ENCODE results near the gene COL5A1. TPM values are rescaled to one million over a fixed set of nuclear protein-coding genes. Genes with fewer than 3 reads are reported as not detected.

Gene COL5A1
- total RNA-seq, 1 donor: 0.21 TPM

- no peaks in the 10 kb centered on the region for H3K9me3 ChIP-seq (ENCODE audit: low read depth, low read length)
- no peaks in the 10 kb centered on the region for H3K4me1 ChIP-seq (ENCODE audit: insufficient read depth, low read length)
- H3K27me3 ChIP-seq (ENCODE audit: insufficient read depth, low read length): no peaks in the 10 kb centered on the region
- H3K4me3 ChIP-seq (ENCODE audit: low read length): no peak overlapping the region
Measured at GRCh38 chr9:134602547-134603362, 38.8 kb upstream of the COL5A1 start.

DNA sequence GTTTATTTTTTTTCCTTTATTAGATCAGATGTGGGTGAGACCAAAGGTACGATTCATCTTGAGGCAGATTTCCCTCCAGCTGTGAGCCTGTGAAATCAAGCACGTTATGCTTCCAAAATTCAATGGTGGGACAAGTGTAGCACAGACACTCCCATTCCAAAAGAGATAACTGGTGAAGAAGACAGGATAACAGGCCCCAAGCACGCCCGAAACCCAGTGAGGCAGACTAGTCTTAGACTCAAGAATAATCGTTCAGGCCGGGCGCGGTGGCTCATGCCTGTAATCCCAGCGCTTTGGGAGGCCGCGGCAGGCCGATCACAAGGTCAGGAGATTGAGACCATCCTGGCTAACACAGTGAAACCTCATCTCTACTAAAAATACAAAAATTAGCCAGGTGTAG, 36.8 kb upstream of the COL5A1 start:
- no peak overlapping the region for H3K4me3 ChIP-seq (ENCODE audit: low read length)
- no peaks in the 10 kb centered on the region for H3K9me3 ChIP-seq (ENCODE audit: low read depth, low read length)
- no peaks in the 10 kb centered on the region for H3K4me1 ChIP-seq (ENCODE audit: insufficient read depth, low read length)
- H3K27me3 ChIP-seq (ENCODE audit: insufficient read depth, low read length): no peaks in the 10 kb centered on the region

DNA sequence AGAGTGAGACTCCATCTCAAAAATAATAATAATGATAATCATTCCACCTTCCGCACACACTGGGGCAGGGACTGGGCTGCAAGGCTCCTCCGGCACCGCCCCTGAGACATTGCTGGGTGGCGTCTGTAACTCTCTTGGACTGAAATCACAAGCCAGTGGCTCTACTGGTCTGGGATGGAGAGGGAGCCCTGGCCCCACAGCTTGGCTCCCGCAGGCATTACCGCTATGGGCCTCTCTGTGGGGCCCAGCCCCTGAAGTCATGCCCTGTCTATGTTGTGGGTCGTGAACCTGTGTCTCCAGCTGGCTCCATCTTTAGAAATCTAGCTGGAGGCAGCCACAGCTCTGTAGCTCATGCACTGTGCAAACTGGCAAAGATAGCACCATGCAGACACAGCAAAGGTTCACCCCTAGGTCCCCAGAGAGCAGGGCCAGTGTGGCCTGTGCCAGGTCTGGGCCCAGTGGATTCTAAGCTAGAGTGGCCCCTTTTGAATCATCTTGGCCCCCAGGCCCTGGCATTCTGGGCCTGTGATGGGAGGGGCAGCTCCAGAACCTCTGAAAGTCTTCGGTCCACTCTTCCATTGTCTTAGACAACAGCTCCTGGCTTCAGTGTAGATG, 36.1 kb upstream of the COL5A1 start:
- H3K27me3 ChIP-seq (ENCODE audit: insufficient read depth, low read length): no peaks in the 10 kb centered on the region
- H3K4me1 ChIP-seq (ENCODE audit: insufficient read depth, low read length): no peaks in the 10 kb centered on the region
- no peaks in the 10 kb centered on the region for H3K9me3 ChIP-seq (ENCODE audit: low read depth, low read length)
- no peak overlapping the region for H3K4me3 ChIP-seq (ENCODE audit: low read length)

DNA sequence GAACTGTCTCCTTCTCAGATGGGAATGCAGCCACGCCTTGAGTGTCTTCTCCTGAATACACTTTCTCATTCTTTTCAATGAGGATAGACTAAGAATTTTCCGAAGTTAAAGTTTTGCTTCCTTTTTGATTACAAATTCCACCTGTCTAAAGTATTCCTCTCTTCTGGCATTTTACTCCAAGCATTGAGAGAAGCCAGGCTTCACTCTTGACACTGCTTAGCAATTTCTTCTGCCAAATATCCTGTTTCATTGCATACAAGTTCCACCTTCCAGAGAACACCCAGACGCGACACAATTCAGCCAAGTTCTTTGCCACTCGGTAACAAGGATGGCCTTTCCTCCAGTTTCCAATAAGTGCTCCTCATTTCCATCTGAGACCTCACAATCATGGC, 35.6 kb upstream of the COL5A1 start:
- H3K9me3 ChIP-seq (ENCODE audit: low read depth, low read length): no peaks in the 10 kb centered on the region
- H3K27me3 ChIP-seq (ENCODE audit: insufficient read depth, low read length): no peaks in the 10 kb centered on the region
- no peak overlapping the region for H3K4me3 ChIP-seq (ENCODE audit: low read length)
- no peaks in the 10 kb centered on the region for H3K4me1 ChIP-seq (ENCODE audit: insufficient read depth, low read length)

GRCh38 chr9:134606951-134607731, 34.5 kb upstream of the COL5A1 start:
- H3K4me3 ChIP-seq (ENCODE audit: low read length): no peak overlapping the region
- peaks cover 7% of the 10 kb centered on the region for H3K27me3 ChIP-seq (ENCODE audit: insufficient read depth, low read length)
- peaks cover 4% of the 10 kb centered on the region for H3K9me3 ChIP-seq (ENCODE audit: low read depth, low read length)
- H3K4me1 ChIP-seq (ENCODE audit: insufficient read depth, low read length): no peaks in the 10 kb centered on the region

DNA sequence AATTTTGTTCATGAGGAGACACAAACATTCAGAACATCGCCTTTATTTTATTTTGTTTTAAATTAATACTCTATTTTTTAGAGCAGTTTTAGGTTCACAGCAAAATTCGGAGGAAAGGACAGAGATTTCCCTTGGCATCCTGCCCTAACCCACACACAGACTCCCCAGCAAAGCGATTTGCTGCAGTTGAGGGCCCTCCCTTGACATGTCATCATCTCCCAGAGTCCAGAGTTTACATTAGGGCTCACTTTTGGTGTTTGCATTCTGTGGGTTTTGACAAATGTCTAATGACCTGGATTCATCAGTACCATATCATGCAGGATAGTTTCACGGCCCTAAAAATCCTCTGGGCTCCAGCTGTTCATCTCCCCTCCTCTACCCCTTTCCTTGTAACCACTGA, 33.6 kb upstream of the COL5A1 start:
- peaks cover 7% of the 10 kb centered on the region for H3K27me3 ChIP-seq (ENCODE audit: insufficient read depth, low read length)
- no peaks in the 10 kb centered on the region for H3K4me1 ChIP-seq (ENCODE audit: insufficient read depth, low read length)
- H3K4me3 ChIP-seq (ENCODE audit: low read length): no peak overlapping the region
- peaks cover 12% of the 10 kb centered on the region for H3K9me3 ChIP-seq (ENCODE audit: low read depth, low read length)

- Histone ChIP-seq H3K4me3 (ENCODE audit: low read length) (no peak overlapping the region), H3K9me3 (ENCODE audit: low read depth, low read length) (peaks cover 12% of the 10 kb centered on the region), H3K27me3 (ENCODE audit: insufficient read depth, low read length) (peaks cover 7% of the 10 kb centered on the region), H3K4me1 (ENCODE audit: insufficient read depth, low read length) (no peaks in the 10 kb centered on the region)
Measured at GRCh38 chr9:134611046-134611445, 30.6 kb upstream of the COL5A1 start.

DNA sequence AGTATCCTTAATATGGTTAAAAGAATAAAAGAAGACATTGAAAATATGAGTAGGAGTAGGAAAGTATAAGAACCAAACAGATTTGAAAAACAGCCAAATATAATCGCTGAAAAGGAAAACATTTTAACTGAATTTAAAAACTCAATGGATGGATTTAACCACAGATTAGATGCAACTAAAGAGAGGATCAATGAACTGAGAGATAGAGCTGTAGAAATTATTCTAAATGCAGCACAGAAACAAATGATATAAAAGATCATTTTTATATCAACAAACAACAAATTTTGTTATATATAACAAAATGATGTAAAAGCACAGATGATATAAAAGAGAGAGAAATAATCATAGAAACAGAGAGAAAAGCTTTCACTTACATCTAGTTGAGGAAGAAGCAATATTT, 29.3 kb upstream of the COL5A1 start:
- Histone ChIP-seq H3K9me3 (ENCODE audit: low read depth, low read length) (peaks cover 12% of the 10 kb centered on the region), H3K27me3 (ENCODE audit: insufficient read depth, low read length) (peaks cover 7% of the 10 kb centered on the region), H3K4me1 (ENCODE audit: insufficient read depth, low read length) (no peaks in the 10 kb centered on the region), H3K4me3 (ENCODE audit: low read length) (no peak overlapping the region)

DNA sequence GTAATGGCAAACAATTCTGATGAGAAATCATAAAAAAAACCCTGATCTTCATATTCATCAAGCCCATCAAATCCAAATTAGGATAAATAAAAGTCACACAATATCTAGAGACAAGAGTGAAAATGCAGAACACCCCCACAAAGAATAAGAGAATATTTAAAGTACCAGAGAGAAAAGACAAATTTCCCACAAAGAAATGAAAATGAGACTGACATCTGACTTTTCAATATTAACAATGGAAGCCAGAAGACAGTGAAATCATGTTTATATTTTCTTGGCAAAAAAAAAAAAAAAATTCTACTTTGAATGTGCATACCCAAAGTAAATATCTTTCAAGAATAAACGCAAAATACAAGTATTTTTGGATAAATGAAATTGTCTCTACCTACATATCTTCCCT, 28.9 kb upstream of the COL5A1 start:
- Histone ChIP-seq H3K4me1 (ENCODE audit: insufficient read depth, low read length) (no peaks in the 10 kb centered on the region), H3K27me3 (ENCODE audit: insufficient read depth, low read length) (peaks cover 7% of the 10 kb centered on the region), H3K4me3 (ENCODE audit: low read length) (no peak overlapping the region)

GRCh38 chr9:134614256-134614655, 27.3 kb upstream of the COL5A1 start:
- no peak overlapping the region for H3K4me3 ChIP-seq (ENCODE audit: low read length)
- H3K27me3 ChIP-seq (ENCODE audit: insufficient read depth, low read length): peaks cover 7% of the 10 kb centered on the region
- H3K4me1 ChIP-seq (ENCODE audit: insufficient read depth, low read length): no peaks in the 10 kb centered on the region
- peaks cover 12% of the 10 kb centered on the region for H3K9me3 ChIP-seq (ENCODE audit: low read depth, low read length)

More for the DNA sequence above, 28.9 kb upstream of the COL5A1 start:
- peaks cover 12% of the 10 kb centered on the region for H3K9me3 ChIP-seq (ENCODE audit: low read depth, low read length)

- Histone ChIP-seq H3K4me1 (ENCODE audit: insufficient read depth, low read length) (no peaks in the 10 kb centered on the region), H3K27me3 (ENCODE audit: insufficient read depth, low read length) (peaks cover 4% of the 10 kb centered on the region), H3K4me3 (ENCODE audit: low read length) (no peak overlapping the region), H3K9me3 (ENCODE audit: low read depth, low read length) (peaks cover 12% of the 10 kb centered on the region)
Measured at GRCh38 chr9:134616341-134616740, 25.3 kb upstream of the COL5A1 start.

DNA sequence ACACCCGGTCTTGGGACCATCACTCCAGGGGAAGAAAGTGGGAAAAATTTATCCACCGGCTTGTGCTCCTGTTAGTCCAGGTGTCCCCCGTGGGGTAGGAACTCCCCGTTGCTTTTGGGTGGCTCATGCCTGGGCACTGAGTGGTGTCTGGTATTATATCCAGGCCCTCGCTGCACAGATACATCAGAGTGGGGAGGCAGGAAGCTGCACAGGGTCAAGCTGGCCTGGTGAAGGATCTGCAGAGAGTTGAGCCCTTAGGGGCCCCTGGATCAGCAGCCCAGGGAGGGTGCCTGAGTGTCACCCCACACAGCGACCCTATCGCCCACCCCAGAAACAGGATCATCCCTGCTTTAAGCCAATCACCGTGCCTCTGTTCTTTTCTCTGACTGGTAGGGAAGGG, 24.4 kb upstream of the COL5A1 start:
- peaks cover 7% of the 10 kb centered on the region for H3K9me3 ChIP-seq (ENCODE audit: low read depth, low read length)
- no peaks in the 10 kb centered on the region for H3K4me1 ChIP-seq (ENCODE audit: insufficient read depth, low read length)
- no peaks in the 10 kb centered on the region for H3K27me3 ChIP-seq (ENCODE audit: insufficient read depth, low read length)
- H3K4me3 ChIP-seq (ENCODE audit: low read length): no peak overlapping the region

DNA sequence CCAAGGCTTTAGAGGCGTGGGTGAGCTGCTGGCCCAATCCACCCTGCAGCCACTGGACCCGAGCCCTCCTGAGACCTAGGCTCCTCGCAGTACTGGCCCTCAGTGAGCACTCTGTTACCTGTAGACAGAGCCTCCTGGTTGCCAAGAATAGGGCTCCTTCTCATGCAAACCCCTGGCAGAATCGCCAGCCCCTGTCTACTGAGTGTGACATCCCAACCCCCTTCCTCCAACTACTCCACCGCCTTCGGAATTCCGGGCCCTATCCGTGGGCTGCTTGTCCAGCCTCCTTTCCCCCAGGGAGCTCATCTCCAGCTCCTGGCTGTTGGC, 23.8 kb upstream of the COL5A1 start:
- H3K9me3 ChIP-seq (ENCODE audit: low read depth, low read length): peaks cover 1% of the 10 kb centered on the region
- H3K4me3 ChIP-seq (ENCODE audit: low read length): no peak overlapping the region
- no peaks in the 10 kb centered on the region for H3K27me3 ChIP-seq (ENCODE audit: insufficient read depth, low read length)
- H3K4me1 ChIP-seq (ENCODE audit: insufficient read depth, low read length): no peaks in the 10 kb centered on the region

DNA sequence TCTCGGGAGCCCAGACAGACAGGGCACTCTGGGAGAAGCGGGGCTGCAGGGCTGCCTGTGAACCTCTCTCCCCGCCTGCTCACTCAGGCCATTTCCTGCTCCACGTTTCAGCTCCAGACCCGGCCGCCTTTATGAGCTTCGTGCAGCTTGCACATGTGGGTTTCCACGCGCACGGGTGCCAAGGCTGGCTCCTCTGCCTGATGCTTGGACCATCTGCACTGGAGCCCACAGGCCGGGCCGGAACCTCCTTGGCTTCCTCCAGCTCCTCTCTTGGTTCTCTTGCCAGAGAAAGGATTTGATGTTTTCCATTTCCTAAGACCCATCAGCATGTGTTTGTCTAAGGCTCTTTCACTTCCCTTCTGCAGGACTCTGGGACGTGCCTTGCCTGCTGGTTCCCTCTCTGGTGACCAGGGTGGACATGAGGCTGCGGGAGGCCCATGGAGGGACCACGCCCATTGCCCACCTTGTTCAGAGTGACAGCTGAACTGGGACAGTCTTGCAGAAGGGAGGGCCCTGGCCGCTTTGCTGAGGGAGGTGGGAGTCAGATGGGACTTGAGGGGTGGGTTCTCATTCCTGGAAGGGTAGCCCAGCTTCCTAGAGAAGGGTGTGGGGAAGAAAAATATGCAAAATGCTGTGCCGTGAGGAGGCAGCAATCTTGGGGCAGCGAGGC, 23.3 kb upstream of the COL5A1 start:
- no peaks in the 10 kb centered on the region for H3K4me1 ChIP-seq (ENCODE audit: insufficient read depth, low read length)
- H3K27me3 ChIP-seq (ENCODE audit: insufficient read depth, low read length): no peaks in the 10 kb centered on the region
- no peak overlapping the region for H3K4me3 ChIP-seq (ENCODE audit: low read length)
- no peaks in the 10 kb centered on the region for H3K9me3 ChIP-seq (ENCODE audit: low read depth, low read length)

DNA sequence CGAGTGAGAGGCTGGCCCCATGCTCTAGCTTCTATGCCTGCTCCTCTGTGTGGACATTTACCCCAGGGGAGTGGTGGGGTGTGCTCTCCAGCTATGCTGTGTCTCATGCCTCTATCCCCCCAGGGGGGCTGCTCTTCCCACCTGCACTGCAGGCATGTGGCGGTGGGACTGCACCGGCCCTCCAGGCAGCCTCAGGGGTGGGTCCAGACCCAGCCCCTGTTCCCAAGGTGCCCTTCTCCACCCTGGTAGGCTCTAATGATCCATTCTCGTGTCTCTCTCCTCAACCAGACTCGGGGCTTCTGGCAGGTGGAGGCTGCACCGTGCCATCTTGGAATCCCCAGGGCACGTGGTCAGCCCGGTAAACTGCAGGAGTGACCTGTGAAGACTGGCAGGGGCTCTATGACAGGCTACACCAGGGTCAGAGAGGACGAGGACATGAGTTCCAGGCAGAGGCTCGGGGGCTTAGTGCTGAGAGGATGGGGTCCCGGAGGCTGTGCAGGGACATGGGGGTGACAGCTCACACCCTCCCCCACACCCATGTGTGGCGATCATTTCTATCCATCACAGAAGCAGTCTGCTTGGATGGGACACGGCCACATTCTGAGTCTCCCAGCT, 22.7 kb upstream of the COL5A1 start:
- Histone ChIP-seq H3K4me3 (ENCODE audit: low read length) (no peak overlapping the region), H3K27me3 (ENCODE audit: insufficient read depth, low read length) (no peaks in the 10 kb centered on the region), H3K9me3 (ENCODE audit: low read depth, low read length) (no peaks in the 10 kb centered on the region), H3K4me1 (ENCODE audit: insufficient read depth, low read length) (no peaks in the 10 kb centered on the region)

Measured in mononuclear cell (primary cell).